ENCODE data around the gene TCN2.
"Not testable (repeated sequence)": the region's sequence is repeated elsewhere in the genome, so short reads cannot be mapped to it uniquely, and the experiment has no call there.

Gene TCN2

GRCh38 chr22:30649430-30650007, 42.5 kb downstream of the TCN2 start:
- DNase-seq = peak; percentile 72

- DNase-seq = no peak
Observed at GRCh38 chr22:30650508-30651116, 43.6 kb downstream of the TCN2 start.

GRCh38 chr22:30652852-30653251, 45.9 kb downstream of the TCN2 start:
- no peak for DNase-seq

- DNase-seq = no peak
Observed at GRCh38 chr22:30654361-30654760, 47.4 kb downstream of the TCN2 start.

GRCh38 chr22:30655532-30655931, 48.6 kb downstream of the TCN2 start:
- no peak for DNase-seq

- no peak for DNase-seq
Observed at GRCh38 chr22:30662040-30662439, 55.1 kb downstream of the TCN2 start.

GRCh38 chr22:30664798-30665197, 57.8 kb downstream of the TCN2 start:
- DNase-seq = no peak

GRCh38 chr22:30665266-30665665, 58.3 kb downstream of the TCN2 start:
- DNase-seq = no peak

- no peak for DNase-seq
Observed at GRCh38 chr22:30665786-30666185, 58.8 kb downstream of the TCN2 start.

GRCh38 chr22:30667107-30667493, 60.1 kb downstream of the TCN2 start:
- no peak for DNase-seq

GRCh38 chr22:30667494-30668385, 60.8 kb downstream of the TCN2 start, which contains the start of gene DUSP18:
DUSP18 (minus strand) TSS chr22:30667875; CDS start chr22:30664003, 3,872 bp downstream.
- peak; percentile 85 for DNase-seq

- no peak for DNase-seq
Observed at GRCh38 chr22:30668386-30668710, 61.4 kb downstream of the TCN2 start.

- DNase-seq = no peak
Observed at GRCh38 chr22:30671071-30671470, 64.1 kb downstream of the TCN2 start.

GRCh38 chr22:30673136-30673535, 66.2 kb downstream of the TCN2 start:
- no peak for DNase-seq

GRCh38 chr22:30674482-30674881, 67.5 kb downstream of the TCN2 start:
- no peak for DNase-seq

- no peak for DNase-seq
Observed at GRCh38 chr22:30675436-30675835, 68.5 kb downstream of the TCN2 start.

- DNase-seq = not testable (repeated sequence)
Observed at GRCh38 chr22:30676565-30676964, 69.6 kb downstream of the TCN2 start.
